HG02642 (cell line): Measurements from ENCODE around the gene OOSP1.
"Not testable (repeated sequence)": the region's sequence is repeated elsewhere in the genome, so short reads cannot be mapped to it uniquely, and the experiment has no call there.

Experiments used
- ATAC-seq: cut with Tn5 transposase; IDR thresholded peaks from one replicate; pipeline ENCODE4 v1.9.1; 2021; ENCODE audit warnings: mild to moderate bottlenecking; ENCODE audit not compliant: unreplicated experiment, poor library complexity

Gene OOSP1

DNA sequence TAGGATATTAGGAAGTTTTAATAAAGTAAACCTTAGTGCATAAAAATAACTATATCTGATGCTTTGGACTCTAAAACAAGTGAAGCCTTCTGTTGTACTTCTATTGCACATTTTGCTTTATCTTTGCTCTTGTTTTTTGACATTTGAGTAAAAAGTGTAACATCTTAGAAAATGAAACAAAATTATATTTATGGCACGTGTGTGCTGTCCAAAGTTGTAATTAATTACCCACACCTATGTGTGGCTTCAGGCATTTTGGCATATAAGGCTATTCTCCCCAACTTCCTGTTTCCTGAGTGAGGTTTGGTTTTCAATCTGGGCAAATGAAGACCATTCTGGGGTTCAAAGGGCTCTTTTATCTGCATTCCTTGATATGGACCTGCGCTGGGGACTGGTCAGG lies at the start of gene OOSP1:
Gene OOSP1 (plus strand): TSS at position 301 of the 400 bp plus-strand sequence. CDS start 23 bp downstream, at position 324.
- no peak for ATAC-seq

- no peak for ATAC-seq
Measured at GRCh38 chr11:59891781-59892181, 46.5 kb upstream of the OOSP1 start.

- no peak for ATAC-seq
Measured at GRCh38 chr11:59894616-59895015, 43.6 kb upstream of the OOSP1 start.

DNA sequence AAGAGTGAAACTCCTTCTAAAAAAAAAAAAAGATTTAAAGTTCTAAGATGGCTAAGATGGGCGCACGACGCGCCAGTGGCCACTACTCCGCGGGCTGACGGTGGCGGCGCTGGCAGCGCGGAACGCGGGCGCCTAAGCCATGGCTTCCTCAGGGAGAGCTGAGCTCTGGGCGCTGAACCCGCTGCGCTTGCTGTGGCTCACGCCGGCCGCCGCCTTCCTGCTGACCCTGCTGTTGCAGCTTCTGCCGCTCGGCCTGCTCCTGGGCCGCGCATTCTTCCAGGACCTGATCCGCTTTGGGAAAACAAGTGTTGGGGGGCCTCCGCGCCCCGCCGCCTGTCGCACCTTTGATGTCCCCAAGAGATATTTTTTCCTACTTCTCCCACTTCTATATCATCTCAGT lies 40.2 kb upstream of the OOSP1 start:
- ATAC-seq = no peak

GRCh38 chr11:59898650-59899049 lies 39.6 kb upstream of the OOSP1 start:
- no peak for ATAC-seq

- no peak for ATAC-seq
Measured at GRCh38 chr11:59899532-59899931, 38.7 kb upstream of the OOSP1 start.

GRCh38 chr11:59900366-59901126 lies 37.7 kb upstream of the OOSP1 start:
- no peak for ATAC-seq

GRCh38 chr11:59901306-59901705 lies 36.9 kb upstream of the OOSP1 start:
- no peak for ATAC-seq

DNA sequence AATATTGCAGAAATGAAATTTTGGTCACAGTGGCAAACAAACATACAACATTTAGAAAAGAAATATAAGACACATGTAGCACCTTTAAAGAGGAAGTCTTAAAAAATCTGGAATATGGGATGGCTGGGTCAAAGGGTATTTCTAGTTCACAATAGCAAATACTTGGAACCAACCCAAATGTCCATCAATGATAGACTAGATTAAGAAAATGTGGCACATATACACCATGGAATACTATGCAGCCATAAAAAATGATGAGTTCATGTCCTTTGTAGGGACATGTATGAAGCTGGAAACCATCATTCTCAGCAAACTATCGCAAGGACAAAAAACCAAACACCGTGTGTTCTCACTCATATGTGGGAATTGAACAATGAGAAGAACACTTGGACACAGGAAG lies 34.7 kb upstream of the OOSP1 start:
- not testable (repeated sequence) for ATAC-seq

DNA sequence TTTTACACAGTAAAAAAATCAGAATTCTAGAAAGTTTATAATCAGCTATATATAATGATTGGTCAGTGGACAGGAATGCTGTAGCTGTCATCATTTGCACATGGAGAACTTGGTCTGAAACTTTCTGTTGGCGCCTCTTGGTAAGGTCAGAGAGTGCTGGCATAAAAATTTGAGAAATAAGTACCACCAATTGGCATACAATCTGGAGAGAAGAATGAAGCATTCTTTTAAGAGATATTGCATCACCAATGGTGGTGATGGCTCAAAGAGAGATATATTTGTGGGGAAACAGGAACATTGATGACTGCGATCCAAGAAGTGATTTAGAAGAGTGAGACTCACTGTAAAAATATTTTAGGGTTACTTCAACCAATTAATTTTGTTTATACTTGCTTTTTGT lies 19.8 kb upstream of the OOSP1 start:
- ATAC-seq = no peak

DNA sequence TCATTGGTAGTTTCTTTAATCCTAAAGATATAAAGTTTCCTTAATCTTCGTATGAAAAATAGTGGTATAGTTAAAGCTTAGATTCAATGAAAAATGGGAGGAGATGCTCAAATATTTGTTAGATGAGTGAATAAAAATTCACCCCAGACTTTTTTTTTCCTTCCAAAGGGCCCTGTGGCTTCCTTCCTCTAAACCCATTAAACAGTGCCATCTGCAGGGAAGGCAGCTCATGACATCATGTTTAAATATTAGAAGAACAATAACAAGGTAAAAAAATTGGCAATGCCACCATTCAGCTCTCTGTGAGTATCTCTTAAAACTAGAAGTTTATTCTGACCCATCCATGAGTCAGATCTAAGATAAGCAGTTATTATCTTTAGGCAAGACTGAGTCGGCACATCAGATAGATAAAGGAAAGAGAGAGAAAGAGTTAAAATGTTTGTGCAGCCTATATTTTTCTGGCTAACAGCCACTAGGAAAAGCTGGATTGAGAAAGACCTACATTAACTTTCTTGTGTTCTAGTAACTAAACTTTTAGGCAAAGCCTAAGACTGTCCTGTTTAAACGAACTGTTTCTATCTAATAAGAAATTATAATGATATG lies 19.1 kb upstream of the OOSP1 start:
- ATAC-seq = no peak

DNA sequence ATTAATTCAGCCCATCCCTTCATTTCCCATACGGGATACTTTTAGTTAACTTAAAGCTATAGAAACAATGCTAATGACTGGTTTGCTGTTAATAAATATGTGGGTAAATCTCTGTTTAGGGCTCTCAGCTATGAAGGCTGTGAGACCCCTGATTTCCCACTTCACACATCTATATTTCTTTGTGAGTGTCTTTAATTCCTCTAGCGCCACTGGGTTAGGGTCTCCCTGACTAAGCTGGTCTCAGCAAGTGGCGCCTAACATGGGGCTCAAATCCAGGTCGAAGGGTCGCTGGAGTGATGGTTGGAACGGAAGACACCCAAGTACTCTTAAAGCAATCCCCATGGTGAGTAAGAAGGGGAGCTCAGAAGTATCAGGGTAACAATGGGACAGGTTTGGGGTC lies 14.4 kb upstream of the OOSP1 start:
- ATAC-seq = no peak

DNA sequence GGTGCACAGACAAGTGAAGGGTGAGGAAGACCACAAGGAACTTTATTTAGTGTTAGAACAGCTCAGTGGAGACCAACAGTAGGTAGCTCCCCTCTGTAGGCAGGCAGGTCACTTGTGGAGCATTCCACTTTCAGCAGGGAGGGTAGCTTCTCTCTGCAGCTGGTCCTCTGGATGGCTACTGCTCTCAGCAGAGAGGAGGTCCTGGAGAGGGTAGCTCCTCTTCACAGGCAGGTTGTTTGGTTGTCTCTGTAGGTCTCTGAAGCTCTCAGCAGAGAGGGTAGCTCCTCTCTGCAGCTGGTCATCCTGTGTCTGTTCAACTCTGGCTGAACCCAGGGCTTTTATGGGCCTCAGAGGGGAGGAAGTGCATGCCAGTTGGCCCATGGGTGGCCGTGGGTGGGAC lies 6.5 kb upstream of the OOSP1 start:
- ATAC-seq = no peak

DNA sequence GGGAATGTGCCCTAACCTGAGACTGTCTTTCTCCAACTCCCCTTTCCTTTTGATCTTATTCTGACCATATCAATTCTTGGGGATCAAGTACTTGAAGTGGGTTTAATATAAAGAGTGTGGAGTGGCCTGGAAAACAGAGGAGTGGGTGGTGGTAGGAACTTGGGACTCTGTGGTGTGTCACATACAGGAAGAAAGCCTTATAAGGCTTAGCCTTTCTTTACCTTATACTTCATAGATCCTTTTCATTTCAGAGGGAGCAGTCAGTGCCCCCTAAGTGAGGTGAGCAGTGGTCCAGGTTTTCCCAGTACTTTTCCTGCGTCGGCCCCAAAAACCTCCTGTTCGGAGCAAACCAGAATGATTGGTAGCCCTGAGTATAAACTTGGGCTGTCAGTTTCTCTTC lies 486 bp downstream of the OOSP1 start:
- no peak for ATAC-seq

GRCh38 chr11:59939482-59939881 lies 1.2 kb downstream of the OOSP1 start:
- ATAC-seq = no peak

DNA sequence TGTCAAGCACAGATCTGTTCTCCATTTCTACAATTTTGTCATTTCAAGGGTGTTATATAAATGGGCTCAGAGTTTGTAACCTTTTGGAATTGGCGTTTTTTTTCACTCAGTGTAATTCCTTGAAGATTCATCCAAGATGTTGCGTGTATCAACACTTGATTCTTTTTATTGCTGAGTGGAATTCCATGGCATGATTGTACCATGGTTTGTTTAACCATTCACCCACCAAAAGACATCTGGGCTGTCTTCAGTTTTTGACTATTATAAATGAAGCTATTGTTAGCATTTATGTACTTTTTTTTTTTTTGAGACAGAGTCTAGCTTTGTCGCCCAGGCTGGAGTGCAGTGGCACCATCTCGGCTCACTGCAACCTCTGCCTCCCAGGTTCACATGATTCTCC lies 2.9 kb downstream of the OOSP1 start:
- ATAC-seq = no peak

GRCh38 chr11:59943997-59944714 lies 5.9 kb downstream of the OOSP1 start:
- no peak for ATAC-seq

DNA sequence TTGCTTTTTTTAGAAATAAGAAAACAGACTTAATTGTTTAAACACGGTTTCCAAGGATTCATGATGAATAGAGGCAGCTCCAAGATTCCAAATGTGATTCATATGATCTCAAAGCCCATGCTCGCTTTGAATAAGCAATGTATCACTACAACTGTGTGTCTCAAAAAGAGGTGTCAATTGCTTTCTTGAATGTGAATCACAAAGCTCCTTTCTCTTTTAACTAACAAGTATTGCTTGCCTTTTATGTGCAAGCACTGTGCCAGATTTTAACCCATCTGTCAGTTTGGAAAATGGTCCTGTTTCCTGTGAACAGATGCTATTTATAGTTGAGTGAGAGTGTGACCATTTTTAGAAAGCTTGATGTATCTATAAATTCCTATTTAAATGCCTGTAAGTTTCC lies 6.5 kb downstream of the OOSP1 start:
- ATAC-seq = no peak

- no peak for ATAC-seq
Measured at GRCh38 chr11:59953463-59954218, 15.4 kb downstream of the OOSP1 start.

GRCh38 chr11:59954219-59954847 lies 16.1 kb downstream of the OOSP1 start:
- ATAC-seq = no peak
